ELF-1 (cell line): ENCODE measurements around the gene NONO.
"Not testable (repeated sequence)": the region's sequence is repeated elsewhere in the genome, so short reads cannot be mapped to it uniquely, and the experiment has no call there.

ENCODE experiments used
- DNase-seq: peaks from one replicate; pipeline ENCODE4 v3.0.0-alpha.2; 2016; ENCODE audit warnings: low read depth, low spot score

NONO gene

GRCh38 chrX:71285929-71286328 is 2.5 kb downstream of the NONO start:
- DNase-seq = no peak

- DNase-seq = no peak
Measured at GRCh38 chrX:71291381-71291780, 7.9 kb downstream of the NONO start.

DNA sequence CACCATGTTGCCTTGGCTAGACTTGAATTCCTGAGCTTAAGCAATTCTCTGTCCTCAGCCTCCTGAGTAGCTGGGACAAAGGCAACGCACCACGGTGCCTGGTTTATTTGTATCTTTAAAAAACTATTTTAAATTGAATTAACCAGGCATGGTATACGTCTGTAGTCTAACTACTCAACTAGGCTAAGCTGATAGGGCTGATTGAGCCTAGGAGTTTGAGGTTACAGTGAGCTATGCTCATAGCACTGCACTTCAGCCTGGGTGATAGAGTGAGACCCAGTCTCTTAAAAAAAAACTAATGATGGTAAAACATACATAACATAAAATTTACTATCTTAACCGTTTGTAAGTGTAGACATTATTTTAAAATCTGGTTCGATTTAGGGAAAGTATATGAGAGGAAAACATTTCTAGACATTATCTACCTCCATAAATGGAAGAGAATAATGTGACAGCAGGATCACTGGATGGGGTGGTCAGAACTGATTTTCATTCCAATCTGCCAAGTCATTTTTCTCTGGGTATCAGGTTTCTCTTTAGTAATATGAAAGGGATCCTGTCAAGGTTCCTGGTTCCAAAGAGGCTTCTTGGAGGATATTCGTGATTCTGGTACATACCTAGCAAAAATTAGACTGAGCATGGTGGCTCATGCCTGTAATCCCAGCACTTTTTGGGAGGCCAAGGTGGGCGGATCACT is 9.4 kb downstream of the NONO start:
- no peak for DNase-seq

GRCh38 chrX:71296806-71297205 is 13.4 kb downstream of the NONO start:
- no peak for DNase-seq

DNA sequence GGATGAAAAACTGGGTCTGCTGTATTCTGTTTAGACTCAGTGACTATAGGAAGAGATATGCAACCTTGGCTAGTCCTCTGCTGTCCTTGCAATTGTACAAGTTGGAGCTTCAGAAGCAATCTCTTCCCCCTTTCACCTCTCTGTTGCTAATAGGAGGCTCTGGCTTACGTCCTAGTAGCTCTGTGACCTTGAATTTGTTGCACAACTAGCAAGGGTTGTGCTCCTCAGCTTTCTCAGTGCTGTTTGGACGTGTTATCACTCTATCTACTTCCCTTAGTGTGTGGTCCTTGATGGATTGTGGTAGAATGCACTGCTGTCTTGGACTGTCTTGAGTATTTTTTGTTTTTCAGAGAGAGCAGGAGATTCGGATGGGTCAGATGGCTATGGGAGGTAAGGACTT is 14.7 kb downstream of the NONO start:
- no peak for DNase-seq

GRCh38 chrX:71300064-71300463 is 16.6 kb downstream of the NONO start:
- not testable (repeated sequence) for DNase-seq

DNA sequence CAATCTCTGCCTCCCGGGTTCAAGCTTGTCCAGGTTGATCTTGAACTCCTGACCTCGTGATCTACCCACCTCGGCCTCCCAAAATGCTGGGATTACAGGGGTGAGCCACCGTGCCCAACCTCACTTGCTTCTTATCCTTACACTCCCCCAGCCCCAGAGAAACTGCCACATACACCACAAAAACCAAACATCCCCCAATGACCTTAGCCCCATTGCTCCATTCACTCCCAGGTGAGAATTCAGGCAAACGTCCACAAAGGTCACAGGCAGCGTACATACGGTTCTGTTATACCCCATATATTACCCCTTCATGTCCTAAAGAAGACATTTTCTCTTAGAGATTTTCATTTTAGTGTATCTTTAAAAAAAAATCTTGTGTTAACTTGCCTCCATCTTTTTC is 17.1 kb downstream of the NONO start:
- not testable (repeated sequence) for DNase-seq

DNA sequence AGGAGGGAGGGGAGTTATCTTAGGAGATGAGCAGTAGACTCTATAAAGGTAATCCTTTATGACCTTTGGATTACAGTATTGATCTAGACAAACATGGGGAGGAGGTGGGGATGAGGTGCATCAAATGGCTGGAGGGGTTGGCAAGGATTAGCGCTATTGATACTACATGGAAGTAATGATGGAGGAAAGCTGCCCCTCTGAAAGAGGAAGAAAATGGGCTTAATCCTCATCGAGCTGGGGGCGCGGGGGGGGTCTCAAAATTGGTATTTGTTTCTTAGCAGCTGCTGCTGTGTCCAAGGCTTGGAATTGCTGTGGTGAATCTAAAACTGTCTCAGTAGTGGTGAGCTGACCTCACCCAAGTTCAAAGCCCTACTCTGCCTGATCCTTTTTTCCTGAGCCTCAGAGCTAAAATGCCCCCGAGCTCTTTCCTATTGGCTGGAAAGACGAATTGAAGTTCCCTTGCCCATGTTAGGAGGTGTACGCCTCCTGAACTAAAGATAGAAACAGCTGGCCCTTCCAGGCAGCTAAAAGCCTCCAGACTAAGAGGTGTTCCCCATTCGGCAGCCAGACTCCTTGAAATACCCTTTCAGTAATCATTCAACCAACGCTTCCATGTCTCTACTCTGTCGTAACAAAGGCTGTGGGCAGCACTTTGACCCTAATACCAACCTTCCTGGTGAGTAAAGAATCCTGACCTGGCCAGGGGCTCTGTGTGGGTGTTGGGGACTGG is 17.9 kb downstream of the NONO start, which contains the start of gene ITGB1BP2:
Gene ITGB1BP2 (plus strand): TSS at position 556 of the 730 bp plus-strand sequence. CDS start 57 bp downstream, at position 613.
- DNase-seq = peak; percentile 44

- DNase-seq = no peak
Measured at GRCh38 chrX:71302461-71303213, 19.2 kb downstream of the NONO start.

DNA sequence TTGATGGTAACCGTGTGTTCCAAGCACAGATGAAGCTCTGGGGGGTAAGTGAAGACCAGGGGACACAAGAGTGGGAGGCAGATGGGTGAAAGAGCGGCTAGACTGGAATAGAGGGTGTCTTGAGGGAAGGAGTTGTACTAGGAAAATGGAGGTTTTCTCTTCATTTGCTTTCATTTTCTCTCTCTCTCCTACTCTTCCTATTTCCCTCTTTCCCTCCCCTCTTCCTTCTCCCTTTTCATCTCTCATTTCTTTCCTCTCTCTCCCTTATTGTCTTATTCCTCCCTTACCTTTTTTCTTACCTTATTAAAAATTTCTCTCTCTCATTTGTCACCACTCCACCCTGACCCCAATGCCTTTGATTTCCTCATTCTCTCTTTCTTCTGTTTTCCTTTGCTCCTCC is 21.1 kb downstream of the NONO start:
- no peak for DNase-seq

DNA sequence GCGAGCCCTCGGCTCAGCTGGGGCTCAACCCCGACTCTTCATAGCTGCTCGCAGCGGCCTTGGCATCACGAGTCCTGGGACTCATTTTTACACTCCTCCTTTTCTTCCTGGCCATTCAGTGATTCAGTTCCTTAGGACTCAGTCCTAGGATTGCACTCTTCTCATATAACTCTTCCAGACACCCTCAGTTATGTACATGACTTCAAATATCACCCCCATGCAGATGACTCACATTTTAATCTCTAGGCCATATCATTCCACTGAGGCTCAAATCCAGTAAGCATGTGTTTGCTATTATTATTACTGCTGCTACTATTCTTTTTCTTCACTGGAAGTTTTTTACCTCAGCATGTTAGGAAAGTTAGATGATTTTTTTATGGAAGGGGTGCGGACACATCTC is 32.5 kb downstream of the NONO start:
- DNase-seq = no peak

- DNase-seq = not testable (repeated sequence)
Measured at GRCh38 chrX:71316959-71317358, 33.5 kb downstream of the NONO start.

DNA sequence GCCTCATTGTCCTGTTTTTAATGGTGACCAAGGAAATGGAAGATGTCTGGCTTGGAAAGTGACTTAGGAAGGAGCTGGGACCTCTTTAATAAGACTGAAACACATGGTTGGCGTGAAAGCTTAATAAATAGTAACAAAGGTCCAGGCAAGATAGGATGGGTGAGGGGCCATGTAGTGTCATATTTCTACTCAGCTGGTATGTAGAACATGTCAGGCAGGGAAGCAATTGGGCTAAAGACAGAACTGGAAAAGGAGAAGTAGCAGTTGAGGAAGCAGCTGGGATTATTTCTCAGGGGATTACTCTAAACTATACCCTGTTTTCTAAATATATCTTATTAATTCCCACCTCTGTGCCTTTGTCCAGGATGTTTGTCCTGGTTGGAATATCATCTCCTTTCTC is 36.7 kb downstream of the NONO start:
- DNase-seq = no peak

DNA sequence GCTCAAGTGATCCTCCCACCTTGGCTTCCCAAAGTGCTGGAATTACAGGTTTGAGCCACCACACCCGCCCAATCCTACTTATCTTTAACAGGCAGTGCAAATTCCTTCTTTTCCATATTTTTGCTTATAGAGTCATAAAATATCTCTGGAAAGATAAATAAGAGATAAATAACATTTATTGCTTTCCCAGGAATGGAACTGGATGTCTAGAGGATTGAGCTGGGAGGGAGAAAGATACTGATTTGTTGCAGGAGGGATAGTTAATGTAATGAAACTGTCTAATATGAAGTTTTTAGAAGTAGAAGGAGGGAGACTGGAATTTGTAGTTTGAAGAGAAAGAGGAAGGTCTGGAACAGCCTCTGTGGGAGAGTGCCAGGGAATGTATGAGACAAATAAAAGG is 38.3 kb downstream of the NONO start:
- no peak for DNase-seq

GRCh38 chrX:71324452-71324851 is 41.0 kb downstream of the NONO start:
- DNase-seq = not testable (repeated sequence)

- DNase-seq = no peak
Measured at GRCh38 chrX:71326394-71326793, 43.0 kb downstream of the NONO start.

DNA sequence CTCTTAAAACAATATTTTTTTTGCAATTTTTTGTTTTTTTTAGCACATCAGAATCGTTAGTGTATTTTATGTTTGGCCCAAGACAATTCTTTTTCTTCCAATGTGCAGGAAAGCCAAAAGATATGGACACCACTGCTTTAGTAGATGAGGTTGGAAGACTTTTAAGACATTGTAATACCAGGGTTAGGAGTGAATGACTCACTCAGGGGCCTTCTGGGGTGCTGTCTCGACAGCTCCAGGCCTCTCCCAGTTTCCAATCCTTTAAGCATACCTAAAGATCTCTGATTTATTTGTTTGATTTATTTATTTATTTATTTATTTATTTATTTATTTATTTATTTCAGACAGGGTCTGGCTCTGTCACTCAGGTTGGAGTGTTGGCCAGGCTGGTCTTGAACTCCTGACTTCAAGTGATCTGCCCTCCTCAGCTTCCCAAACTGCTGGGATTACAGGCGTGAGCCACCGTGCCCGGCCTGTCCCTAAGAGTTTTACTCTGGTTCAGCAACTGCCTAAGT is 65.8 kb downstream of the NONO start:
- DNase-seq = not testable (repeated sequence)

- DNase-seq = not testable (repeated sequence)
Measured at GRCh38 chrX:71349867-71350266, 66.4 kb downstream of the NONO start.
